Prostate gland (tissue), 2 donors: ENCODE measurements around the gene SUPT3H.

Experiments used
- POLR2A ChIP-seq: fragments of 450-650 bp; IDR thresholded peaks from one replicate; pipeline ENCODE4 v1.6.1; 2016; ENCODE audit warnings: antibody characterized with exemption, mild to moderate bottlenecking
- POLR2AphosphoS5 ChIP-seq: sonication (generic); formaldehyde crosslinking; IDR thresholded peaks from one replicate; pipeline ENCODE4 v1.6.1; 2017; ENCODE audit warnings: antibody characterized with exemption
- TF ChIP-seq, protein P1 (sequence below), 4 experiments: fragments of 200-600 bp in 2 of 4; fragments of 450-650 bp in 2 of 4; sonication (generic) in 2 of 4; IDR thresholded peaks; 1 replicate in 3 of 4; 2 replicates in 1 of 4; pipeline ENCODE4 v1.5.1; 2016 to 2019; ENCODE audit warnings: antibody characterized with exemption in 4 of 4, mild to moderate bottlenecking in 2 of 4, moderate library complexity in 2 of 4

GRCh38 chr6:44826025-44826676, 551.6 kb downstream of the SUPT3H start:
- no peak for TF ChIP-seq POLR2A
- TF ChIP-seq, protein P1, sequence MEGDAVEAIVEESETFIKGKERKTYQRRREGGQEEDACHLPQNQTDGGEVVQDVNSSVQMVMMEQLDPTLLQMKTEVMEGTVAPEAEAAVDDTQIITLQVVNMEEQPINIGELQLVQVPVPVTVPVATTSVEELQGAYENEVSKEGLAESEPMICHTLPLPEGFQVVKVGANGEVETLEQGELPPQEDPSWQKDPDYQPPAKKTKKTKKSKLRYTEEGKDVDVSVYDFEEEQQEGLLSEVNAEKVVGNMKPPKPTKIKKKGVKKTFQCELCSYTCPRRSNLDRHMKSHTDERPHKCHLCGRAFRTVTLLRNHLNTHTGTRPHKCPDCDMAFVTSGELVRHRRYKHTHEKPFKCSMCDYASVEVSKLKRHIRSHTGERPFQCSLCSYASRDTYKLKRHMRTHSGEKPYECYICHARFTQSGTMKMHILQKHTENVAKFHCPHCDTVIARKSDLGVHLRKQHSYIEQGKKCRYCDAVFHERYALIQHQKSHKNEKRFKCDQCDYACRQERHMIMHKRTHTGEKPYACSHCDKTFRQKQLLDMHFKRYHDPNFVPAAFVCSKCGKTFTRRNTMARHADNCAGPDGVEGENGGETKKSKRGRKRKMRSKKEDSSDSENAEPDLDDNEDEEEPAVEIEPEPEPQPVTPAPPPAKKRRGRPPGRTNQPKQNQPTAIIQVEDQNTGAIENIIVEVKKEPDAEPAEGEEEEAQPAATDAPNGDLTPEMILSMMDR (IDR thresholded peaks at IDR 0.05), result no peak
- no peak for TF ChIP-seq POLR2AphosphoS5
